ENCODE measurements around the gene ACKR2.
"Not testable (repeated sequence)": the region's sequence is repeated elsewhere in the genome, so short reads cannot be mapped to it uniquely, and the experiment has no call there.

The ACKR2 gene

DNA sequence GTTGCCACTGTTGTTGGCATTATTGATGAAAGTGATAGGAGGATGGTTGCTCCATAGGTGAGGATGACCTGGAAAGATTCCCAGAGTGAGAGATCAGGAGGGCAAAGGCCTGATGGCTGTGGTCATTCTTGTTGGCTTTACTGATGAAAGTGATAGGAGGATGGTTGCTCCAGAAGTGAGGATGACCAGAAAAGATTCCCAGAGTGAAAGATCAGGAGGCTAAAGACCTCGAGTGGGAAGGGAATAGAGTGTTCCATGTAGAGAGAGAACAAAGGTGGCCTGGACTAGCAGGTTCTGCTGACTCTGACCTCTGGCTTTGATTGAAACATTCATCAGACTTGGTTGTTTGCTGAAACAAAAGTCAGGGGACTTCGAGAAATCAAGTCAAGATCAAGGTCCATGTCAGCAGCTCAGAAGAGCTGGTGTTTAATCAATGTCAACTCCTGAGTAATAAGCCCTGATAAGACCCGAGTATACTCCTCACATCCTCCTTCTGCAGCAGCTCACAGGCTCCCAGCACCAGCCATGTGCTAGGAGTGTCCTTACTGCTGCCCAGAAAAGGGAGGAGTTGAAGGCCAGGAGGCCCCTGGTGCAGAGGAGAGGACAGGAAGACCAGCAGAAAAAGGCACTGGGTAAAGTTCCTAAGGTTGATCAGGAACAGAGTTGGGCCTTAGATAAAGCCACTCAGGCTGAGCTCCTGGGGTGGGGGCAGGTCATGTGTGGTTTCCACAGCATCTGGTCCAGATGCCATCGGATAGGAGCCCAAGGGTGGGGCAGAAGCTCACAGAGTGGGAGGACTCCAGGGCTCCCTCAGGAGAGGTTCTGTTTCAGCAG lies 46.5 kb downstream of the ACKR2 start:
- DNase-seq (ENCODE audit: low read depth in 2 of 2), result no peak

DNA sequence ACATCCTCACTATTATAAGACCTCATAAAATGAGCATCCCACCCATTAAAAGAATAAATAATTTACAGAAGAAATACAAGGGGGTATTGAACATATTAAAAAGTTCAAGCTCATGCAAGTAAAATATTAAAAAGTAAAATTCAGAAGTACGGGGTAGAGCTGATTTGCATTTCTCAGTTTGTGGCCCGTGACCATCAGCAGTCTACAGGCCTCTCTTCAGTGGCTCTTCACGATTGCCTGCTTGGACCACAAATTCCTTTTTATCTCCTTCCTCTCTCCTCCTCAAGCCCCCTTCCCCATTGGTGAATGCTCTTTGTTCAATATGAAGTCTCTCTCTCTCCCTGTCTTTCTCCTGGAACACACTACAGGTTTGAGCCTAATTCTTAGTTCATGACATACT lies 47.3 kb downstream of the ACKR2 start:
- DNase-seq (ENCODE audit: low read depth in 2 of 2), result no peak

DNA sequence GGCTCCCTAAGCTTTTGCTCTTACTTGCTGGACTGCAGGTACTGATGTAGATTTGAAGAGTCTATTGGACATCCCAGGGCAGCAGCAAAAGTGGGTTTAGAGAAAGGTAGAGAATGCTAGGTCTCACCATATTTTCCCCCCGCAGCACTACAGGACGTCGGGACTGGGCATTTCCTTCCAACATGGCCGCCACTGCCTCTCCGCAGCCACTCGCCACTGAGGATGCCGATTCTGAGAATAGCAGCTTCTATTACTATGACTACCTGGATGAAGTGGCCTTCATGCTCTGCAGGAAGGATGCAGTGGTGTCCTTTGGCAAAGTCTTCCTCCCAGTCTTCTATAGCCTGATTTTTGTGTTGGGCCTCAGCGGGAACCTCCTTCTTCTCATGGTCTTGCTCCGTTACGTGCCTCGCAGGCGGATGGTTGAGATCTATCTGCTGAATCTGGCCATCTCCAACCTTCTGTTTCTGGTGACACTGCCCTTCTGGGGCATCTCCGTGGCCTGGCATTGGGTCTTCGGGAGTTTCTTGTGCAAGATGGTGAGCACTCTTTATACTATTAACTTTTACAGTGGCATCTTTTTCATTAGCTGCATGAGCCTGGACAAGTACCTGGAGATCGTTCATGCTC lies 55.2 kb downstream of the ACKR2 start:
- DNase-seq (ENCODE audit: low read depth in 2 of 2), result no peak

DNA sequence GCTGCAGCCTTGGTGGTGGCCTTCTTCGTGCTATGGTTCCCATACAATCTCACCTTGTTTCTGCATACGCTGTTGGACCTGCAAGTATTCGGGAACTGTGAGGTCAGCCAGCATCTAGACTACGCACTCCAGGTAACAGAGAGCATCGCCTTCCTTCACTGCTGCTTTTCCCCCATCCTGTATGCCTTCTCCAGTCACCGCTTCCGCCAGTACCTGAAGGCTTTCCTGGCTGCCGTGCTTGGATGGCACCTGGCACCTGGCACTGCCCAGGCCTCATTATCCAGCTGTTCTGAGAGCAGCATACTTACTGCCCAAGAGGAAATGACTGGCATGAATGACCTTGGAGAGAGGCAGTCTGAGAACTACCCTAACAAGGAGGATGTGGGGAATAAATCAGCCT lies 56.0 kb downstream of the ACKR2 start:
- DNase-seq (ENCODE audit: low read depth in 2 of 2), result no peak

DNA sequence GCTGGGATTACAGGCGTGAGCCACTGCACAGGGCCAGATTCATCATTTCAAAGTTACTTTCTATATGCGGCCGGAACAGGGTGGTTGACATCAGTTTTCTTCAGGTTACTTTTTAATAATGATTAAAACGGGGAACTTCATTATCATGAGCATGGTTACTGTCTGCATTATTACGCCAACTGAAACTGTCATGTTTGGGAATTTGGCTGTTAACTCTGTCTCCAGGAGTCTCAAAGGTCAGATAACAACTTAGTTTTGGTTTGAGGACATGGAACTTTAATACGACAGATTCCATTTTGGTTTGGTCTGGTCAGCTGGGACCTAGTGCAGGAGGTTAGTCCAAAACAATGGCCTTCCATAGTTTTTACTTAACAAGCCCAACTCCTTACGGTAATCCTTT lies 57.9 kb downstream of the ACKR2 start:
- no peak for DNase-seq (ENCODE audit: low read depth in 2 of 2)

DNA sequence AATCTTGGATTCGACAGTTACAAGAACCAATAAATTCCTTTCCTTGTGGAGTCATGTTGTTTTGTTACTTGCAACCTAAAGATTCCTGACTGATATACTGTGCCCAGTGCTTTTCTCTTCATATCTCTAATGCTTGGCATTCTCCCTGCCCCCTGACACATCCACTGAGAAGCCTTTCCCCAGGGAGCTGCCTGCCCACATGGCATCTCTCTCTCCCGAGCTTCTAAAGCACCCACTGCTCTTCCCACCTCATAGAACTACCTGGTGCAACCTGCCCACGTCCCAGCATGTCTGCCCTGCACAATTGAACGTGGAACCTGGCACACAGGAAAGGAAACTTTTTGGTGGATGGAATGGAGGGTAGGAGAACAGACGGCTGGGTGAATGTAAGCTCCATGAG lies 59.6 kb downstream of the ACKR2 start:
- no peak for DNase-seq (ENCODE audit: low read depth in 2 of 2)

DNA sequence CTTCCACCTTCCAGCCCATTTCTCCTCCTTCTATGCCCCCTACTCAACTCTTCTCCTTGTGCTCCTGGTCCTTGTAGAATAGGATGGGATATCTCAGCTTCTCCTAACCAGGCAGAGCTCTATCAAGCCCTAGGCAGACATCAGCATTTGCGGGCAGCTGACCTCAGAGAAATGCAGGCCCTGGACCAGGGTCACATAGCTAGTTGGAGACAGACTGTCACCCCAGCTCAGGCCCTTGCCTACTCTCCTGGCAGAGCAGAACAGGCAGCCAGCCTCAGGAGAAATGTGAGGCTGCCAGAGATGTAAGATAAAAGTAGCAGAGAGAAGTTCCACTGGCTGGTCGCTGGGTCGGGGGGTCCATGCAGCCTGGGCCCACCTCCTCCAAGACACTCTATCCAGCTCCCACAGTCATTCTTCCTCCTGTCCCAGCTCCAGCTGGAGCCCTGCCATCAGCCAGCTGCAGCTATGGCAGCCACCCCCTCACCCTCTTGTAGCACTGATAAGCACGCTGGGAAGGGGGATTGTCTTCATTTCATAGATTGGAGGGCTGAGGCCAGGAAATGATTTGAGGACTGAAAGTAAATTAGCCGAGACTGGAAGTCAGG lies 62.4 kb downstream of the ACKR2 start:
- DNase-seq (ENCODE audit: low read depth in 2 of 2), result no peak

DNA sequence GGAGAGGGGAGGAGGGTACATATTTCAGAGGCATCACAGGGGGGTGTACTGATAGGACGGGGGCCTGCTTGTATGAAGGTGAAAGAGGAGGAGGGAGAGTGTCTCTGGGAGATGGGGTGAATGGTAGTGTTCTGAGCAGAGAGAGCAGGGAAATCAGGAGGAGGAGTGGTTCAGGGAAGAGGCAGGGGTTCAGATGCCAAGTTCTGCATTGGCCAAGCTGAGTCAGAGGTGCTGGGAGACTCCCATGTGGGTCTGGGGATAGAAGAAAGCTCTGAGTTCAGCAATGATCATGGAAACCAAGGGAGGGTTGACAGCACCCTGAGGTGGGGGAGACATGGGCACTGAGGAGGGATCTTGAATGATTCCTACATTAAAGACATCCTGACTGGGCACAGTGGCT lies 63.5 kb downstream of the ACKR2 start:
- DNase-seq (ENCODE audit: low read depth in 2 of 2), result no peak

DNA sequence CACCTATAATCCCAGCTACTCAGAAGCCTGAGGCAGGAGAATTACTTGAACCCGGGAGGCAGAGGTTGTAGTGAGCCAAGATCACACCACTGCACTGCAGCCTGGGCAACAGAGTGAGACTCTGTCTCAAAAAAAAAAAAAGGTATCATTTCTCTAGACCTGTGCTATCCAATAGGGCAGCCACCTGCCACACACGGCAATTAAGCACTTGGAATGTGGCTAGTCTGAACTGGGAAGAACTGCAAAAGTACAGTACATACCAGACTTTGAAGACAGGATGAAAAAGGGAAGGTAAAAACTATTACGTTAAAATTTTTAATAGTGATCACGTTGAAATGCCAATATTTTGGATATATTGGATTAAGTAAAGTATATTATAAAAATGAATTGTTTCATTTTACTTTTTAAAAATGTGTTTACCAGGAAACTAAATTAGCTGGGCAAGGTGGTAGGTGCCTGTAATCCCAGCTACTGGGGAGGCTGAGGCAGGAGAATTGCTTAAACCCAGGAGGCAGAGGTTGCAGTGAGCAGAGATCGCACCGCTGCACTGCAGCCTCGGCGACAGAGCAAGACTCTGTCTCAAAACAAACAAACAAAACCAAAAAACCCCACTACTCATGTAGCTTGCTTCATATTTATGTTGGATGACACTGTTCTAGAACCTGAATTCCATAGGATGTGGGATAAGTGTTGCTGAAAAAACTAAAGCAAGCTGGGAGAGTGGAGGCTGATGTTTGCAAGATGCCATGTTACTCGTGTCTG lies 64.2 kb downstream of the ACKR2 start:
- DNase-seq (ENCODE audit: low read depth in 2 of 2), result no peak

DNA sequence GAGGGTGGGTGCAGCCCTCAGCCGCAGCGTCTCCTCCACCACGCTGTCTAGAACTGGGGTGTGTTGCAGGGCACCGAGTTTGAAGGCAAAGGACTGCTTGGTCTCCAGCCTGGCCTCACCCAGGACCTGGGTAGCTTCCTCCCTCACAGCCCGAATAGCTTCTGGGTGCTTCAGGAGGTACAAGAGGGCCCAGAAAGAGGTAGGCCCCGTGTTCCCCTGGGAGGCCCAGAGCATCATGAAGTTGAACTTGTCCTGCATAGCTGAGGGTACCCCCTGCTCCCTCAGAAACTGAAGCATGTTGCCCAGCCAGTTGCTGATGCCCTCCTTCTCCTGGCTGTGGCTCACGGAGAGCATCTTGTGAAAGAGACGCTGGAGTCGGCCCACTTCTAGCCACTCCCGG lies 65.5 kb downstream of the ACKR2 start:
- DNase-seq (ENCODE audit: low read depth in 2 of 2), result no peak

DNA sequence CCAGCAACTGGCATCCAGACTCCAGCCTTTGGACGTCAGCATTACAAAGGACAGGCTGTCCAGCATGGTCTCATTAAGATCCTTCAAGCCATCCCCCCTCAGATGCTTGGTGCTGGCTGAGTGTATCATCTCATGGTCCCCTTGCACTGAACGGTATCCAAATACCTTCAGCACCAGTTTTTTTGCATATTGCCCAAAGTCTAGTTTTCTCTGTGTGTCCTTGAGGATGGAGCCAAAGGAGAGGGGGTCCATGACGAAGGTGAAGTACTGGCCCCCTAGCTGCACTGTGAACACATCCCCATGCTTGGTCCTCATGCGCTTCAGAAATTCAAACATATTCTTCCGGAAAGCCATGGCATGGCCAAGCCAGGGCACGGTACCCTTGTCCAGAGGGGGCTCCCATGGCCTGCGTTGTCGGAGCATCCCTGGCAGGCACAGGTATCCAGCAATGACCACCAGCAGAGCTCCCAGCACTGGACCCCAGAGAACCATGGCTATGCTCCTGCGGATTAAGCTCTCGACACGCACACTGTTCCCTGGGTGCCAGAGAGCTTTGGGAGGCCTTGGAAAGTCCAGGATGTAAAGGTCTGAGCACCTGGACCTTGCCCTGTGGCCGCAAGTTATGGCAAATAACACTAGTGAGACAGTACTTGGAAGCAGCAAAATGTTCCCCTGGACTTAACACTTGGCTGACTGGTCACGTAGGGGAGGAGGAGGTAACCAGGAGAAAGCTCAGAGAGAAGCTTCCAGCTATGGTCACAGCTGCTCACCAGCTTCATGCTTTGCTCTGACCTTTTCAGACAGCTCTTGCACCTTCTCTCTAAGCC lies 66.3 kb downstream of the ACKR2 start, which contains the start of gene CYP8B1:
Gene CYP8B1, minus strand, starts transcription at position 555 of the 827 bp plus-strand sequence. Its CDS starts 63 bp downstream, at position 492.
- no peak for DNase-seq (ENCODE audit: low read depth in 2 of 2)

DNA sequence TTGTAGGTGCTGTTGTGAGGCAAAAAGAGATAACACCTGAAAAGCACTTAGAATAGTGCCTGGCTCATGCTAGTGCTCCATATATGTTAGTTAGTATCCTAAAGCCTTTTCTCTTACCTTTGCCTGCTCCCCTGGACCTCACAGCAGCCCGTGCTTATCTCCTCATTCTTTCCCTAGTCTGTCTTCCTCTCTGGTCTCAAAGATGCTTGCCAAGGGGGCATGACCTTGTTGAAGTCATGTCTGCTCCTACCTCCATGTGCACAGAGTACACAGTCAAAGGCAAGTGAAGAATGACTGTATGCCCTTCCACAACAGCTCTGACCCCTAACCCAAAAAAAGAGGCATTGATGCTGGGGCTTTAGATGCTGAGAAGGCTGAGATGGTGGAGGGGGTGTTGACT lies 67.2 kb downstream of the ACKR2 start:
- DNase-seq (ENCODE audit: low read depth in 2 of 2), result no peak

DNA sequence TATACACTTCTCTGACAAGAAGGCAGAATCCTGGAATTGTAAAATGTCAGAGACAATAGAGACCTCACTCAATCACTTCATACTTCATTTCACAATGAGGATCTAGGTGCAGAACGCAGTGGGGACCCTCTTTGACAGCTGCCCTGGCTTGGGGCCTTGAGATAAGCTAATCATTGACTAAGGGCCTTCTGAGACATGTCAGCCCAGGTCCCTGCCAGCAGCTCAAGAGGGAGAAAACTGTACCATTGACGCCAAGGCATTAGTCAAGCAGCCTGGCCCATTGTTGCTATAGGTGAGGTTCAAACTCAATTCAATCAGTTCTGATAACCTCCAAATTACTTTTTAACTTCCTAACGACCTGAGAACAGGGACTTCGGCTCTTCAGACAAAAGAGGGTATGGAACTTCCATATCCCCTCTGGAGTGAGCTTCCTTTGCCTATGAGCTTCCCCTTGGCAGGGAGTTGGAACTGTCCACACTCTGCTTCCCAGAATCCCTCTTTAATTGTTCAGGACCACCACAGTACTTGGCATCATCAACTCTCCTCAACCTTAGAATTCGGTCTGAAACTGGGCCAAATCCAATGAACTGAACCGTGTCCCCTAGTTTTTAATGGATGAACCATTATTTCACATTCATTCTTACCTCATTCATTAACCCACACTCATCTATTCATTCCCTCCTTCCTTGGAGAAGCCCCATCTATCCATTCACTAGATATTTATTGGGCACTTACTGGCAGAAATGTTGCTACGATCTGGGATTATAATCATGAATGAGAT lies 67.9 kb downstream of the ACKR2 start:
- DNase-seq (ENCODE audit: low read depth in 2 of 2), result no peak

DNA sequence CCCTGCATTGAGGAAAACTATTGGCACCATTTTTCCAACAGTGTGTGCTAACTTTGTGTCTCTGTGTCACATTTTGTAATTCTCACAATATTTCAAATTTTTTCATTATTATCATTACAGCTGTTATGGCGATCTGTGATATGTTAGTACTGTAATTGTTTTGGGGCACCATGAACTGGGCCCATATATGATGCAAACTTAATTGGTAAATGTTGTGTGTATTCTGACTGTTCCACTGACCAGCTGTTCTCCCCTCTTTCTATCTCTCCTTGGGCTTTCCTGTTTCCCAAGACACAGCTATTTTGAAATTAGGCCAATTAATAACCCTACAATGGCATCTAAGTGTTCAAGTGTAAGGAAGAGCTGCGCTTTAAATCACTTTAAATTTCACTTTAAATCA lies 68.6 kb downstream of the ACKR2 start:
- no peak for DNase-seq (ENCODE audit: low read depth in 2 of 2)

DNA sequence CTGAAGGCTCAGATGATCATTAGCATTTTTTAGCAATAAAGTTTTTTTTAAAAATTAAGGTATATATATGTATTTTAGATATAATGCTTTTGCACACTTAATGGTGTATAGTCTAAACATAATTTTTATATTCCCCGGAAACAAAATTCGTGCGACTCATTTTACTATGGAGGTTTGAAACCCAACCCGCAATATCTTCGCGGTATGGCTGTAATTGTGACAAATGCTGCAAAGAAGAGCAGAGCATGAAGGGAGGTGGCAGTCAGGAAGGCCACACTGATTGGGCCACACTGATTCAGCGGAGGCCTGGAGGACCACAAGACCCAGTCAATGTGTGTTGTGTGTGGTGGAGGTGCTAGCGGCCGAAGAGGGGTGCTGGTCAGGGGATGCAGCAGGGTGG lies 70.9 kb downstream of the ACKR2 start:
- no peak for DNase-seq (ENCODE audit: low read depth in 2 of 2)

DNA sequence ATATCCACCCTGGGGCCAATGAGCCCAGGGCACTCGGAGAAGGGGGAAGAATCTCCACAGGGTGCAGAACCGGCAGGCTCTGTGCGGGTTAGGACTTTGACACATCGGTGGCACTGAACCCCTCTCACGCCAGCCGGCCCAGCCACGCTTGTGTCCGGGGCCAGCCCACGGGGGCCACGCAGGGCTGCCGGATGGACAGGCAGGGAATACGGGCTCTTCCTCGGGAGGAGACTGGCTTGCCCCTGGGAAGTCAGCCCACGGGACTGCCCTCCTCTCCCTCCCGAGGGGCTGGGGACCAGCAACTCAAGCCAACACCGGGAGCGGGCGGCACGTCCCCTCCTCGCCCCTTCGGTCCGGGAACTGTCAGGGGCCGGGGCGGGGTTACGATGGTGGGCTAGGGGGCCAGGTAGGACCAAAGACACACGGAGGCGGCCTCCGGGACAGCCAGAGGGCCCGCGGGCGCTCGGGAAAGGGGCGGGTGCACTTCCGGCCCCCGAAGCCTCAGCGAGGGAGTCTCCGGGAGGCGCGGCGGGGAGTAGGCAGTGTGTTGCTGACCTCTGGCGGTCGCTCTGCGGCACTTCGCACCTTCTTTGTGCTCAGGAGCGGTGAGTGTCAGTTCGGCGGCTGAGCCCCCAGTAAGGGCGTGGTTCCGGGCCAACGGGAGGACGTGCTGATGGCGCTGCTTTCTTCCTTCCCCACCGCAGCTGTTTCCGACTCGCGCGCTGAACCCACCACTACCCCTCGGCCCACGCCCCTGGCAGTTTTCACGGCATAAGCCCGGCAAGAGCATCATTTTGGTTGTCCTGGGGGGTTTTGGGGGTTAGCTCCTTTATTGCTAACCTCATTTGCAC lies 71.6 kb downstream of the ACKR2 start:
- DNase-seq (ENCODE audit: low read depth in 2 of 2), result peak; percentile 76 to 82

DNA sequence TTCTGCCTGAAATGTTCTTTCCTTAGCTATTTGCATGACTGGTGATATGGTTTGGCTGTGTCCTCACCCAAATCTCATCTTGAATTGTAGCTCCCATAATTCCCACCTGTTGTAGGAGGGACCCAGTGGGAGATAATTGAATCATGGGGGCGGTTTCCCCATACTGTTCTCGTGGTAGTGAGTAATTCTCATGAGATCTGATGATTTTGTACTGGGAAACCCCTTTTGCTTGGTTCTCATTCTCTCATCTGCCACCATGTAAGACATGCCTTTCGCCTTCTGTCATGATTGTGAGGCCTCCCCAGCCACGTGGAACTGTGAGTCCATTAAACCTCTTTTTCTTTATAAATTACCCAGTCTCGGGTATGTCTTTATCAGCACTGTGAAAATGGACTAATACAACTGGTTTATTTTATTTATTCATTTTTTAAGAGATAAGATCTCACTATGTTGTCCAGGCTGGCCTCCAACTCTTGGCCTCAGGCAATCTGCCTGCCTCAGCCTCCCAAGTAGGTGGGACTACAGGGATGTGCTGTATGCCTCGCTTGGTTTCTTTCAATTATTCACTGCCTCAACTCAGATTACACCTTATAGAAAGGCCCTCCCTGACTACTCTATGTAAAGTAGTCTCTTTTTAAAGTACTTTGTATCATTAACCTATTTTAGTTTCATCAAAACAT lies 74.1 kb downstream of the ACKR2 start:
- not testable (repeated sequence) for DNase-seq (ENCODE audit: low read depth in 2 of 2)

DNA sequence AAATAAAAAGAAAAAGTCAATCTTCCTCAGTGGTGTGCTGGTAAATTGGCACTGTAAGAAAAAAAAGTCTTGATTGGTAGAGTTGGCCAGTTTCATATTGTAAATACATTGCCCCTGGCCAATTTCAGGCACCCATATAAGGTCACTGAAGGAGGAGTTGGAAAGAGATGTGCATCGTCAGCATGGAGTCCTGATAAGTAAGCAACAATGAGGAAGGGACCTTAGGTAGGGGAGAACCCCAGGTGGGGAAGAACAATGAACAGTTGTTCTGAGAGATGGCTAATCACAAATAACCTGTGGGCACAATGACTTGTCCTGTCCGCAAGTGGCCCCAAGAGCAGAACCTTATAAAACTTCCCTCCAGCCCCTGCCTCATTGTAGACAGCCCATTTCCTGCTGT lies 75.1 kb downstream of the ACKR2 start:
- no peak for DNase-seq (ENCODE audit: low read depth in 2 of 2)

DNA sequence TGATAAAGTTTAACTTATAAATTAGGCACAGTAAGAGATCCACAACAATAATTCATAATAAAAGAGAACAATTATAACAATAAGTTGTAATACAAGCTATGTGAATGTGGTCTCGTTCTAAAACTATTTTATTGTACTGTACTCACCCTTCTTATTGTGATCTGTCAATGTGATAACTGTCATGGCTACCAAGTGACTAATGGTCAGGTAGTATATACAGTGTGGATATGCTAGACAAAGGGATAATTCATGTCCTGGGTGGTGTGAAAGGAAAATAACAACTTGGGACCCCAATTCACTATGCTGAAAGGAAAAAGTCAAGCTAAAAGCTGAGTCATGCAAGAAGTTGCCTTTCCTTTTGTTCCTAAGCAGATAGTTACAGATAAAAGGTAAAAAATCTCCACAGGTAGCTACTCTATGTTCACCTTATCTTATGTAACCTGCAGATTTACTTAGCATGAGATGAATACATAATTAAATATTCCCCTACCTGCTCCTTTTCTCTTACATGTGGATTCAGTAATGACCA lies 77.1 kb downstream of the ACKR2 start:
- DNase-seq (ENCODE audit: low read depth in 2 of 2), result no peak
